Stimulated activated CD8-positive, alpha-beta memory T cell treated with anti-CD3 and anti-CD28 coated beads, Interleukin-4, amount 100 ng/mL, for 1 hour (primary cell): ENCODE data around the gene FASTK.

ENCODE experiments used
- DNase-seq, 2 donors: peaks; one replicate each; pipeline ENCODE4 v3.0.0-alpha.2; 2020; ENCODE audit warnings: low read depth in 2 of 2, low spot score in 1 of 2

FASTK gene

GRCh38 chr7:151100921-151101320, 20.3 kb upstream of the FASTK start:
- DNase-seq: no peak

GRCh38 chr7:151099486-151100211, 19.0 kb upstream of the FASTK start:
- no peak for DNase-seq

GRCh38 chr7:151095828-151096475, 15.3 kb upstream of the FASTK start:
- DNase-seq: no peak

- DNase-seq: no peak
These were observed 14.7 kb upstream of the FASTK start for GRCh38 chr7:151095123-151095797.

GRCh38 chr7:151094675-151095074, 14.1 kb upstream of the FASTK start:
- DNase-seq: no peak

GRCh38 chr7:151093748-151094147, 13.1 kb upstream of the FASTK start:
- no peak for DNase-seq

- no peak for DNase-seq
These were observed 11.4 kb upstream of the FASTK start for GRCh38 chr7:151091988-151092387.

GRCh38 chr7:151091431-151091830, 10.8 kb upstream of the FASTK start:
- no peak for DNase-seq

- DNase-seq: no peak
These were observed 10.4 kb upstream of the FASTK start for GRCh38 chr7:151091003-151091402.

GRCh38 chr7:151089893-151090730, 9.5 kb upstream of the FASTK start:
- DNase-seq: no peak

- DNase-seq: no peak
These were observed 8.5 kb upstream of the FASTK start for GRCh38 chr7:151088856-151089699.

- DNase-seq: no peak
These were observed 7.6 kb upstream of the FASTK start for GRCh38 chr7:151088019-151088855.

- DNase-seq: no peak
These were observed 6.8 kb upstream of the FASTK start for GRCh38 chr7:151087245-151088018.

GRCh38 chr7:151086802-151087244, 6.2 kb upstream of the FASTK start:
- no peak for DNase-seq

- no peak for DNase-seq
These were observed 5.3 kb upstream of the FASTK start, which contains the start of gene AGAP3 for GRCh38 chr7:151085691-151086620. Gene AGAP3 (plus strand): TSS chr7:151086475. CDS start chr7:151086742, 267 bp downstream.

GRCh38 chr7:151085329-151085690, 4.7 kb upstream of the FASTK start:
- DNase-seq: no peak

- no peak for DNase-seq
These were observed 3.2 kb upstream of the FASTK start for GRCh38 chr7:151083824-151084160.
